Stimulated activated CD8-positive, alpha-beta memory T cell treated with anti-CD3 and anti-CD28 coated beads, Interleukin-12 subunit alpha, Interleukin-12 subunit beta, amount 100 ng/mL, for 24 hours (primary cell): ENCODE results near the gene HOXB6.

Experiments used
- DNase-seq: peaks from one replicate; pipeline ENCODE4 v3.0.0-alpha.2; 2020; ENCODE audit errors: extremely low read depth

Gene HOXB6

GRCh38 chr17:48634493-48635208 is 29.9 kb upstream of the HOXB6 start:
- DNase-seq = no peak

- DNase-seq = no peak
Observed at GRCh38 chr17:48633266-48633677, 28.5 kb upstream of the HOXB6 start.

- no peak for DNase-seq
Observed at GRCh38 chr17:48632579-48633265, 27.9 kb upstream of the HOXB6 start.

GRCh38 chr17:48631693-48632578 is 27.1 kb upstream of the HOXB6 start:
- DNase-seq = no peak

GRCh38 chr17:48630925-48631692 is 26.3 kb upstream of the HOXB6 start:
- DNase-seq = no peak

- no peak for DNase-seq
Observed at GRCh38 chr17:48630009-48630924, 25.5 kb upstream of the HOXB6 start.

GRCh38 chr17:48629411-48629759 is 24.6 kb upstream of the HOXB6 start:
- DNase-seq = no peak

GRCh38 chr17:48628649-48629410 is 24.0 kb upstream of the HOXB6 start:
- no peak for DNase-seq

- no peak for DNase-seq
Observed at GRCh38 chr17:48627623-48628521, 23.1 kb upstream of the HOXB6 start.

- no peak for DNase-seq
Observed at GRCh38 chr17:48627118-48627597, 22.4 kb upstream of the HOXB6 start.

- no peak for DNase-seq
Observed at GRCh38 chr17:48626245-48627117, 21.7 kb upstream of the HOXB6 start, which contains the start of gene HOXB9. HOXB9 (minus strand) TSS chr17:48626358; CDS start chr17:48626269, 89 bp downstream.

- no peak for DNase-seq
Observed at GRCh38 chr17:48625495-48626244, 20.9 kb upstream of the HOXB6 start.

GRCh38 chr17:48624544-48625494 is 20.0 kb upstream of the HOXB6 start:
- DNase-seq = no peak

- no peak for DNase-seq
Observed at GRCh38 chr17:48624118-48624517, 19.3 kb upstream of the HOXB6 start.

GRCh38 chr17:48623583-48623982 is 18.8 kb upstream of the HOXB6 start:
- no peak for DNase-seq

GRCh38 chr17:48622857-48623256 is 18.1 kb upstream of the HOXB6 start:
- DNase-seq = no peak
